HG03432 (cell line): ENCODE data around the gene TMPRSS7.
A peak's percentile ranks its signal among the peaks of the same experiment; 100 is the strongest.
"Not testable (repeated sequence)": the region's sequence is repeated elsewhere in the genome, so short reads cannot be mapped to it uniquely, and the experiment has no call there.

Source experiments
- ATAC-seq: cut with Tn5 transposase; IDR thresholded peaks from one replicate; pipeline ENCODE4 v1.9.1; 2021; ENCODE audit warnings: mild to moderate bottlenecking, moderate library complexity; ENCODE audit not compliant: unreplicated experiment

Gene TMPRSS7

GRCh38 chr3:112053229-112053628 lies 18.7 kb downstream of the TMPRSS7 start:
- no peak for ATAC-seq

- ATAC-seq = no peak
Measured at GRCh38 chr3:112056451-112056929, 22.0 kb downstream of the TMPRSS7 start.

- ATAC-seq = no peak
Measured at GRCh38 chr3:112059497-112059896, 25.0 kb downstream of the TMPRSS7 start.

GRCh38 chr3:112061152-112061551 lies 26.6 kb downstream of the TMPRSS7 start:
- ATAC-seq = no peak

GRCh38 chr3:112072387-112073060 lies 38.0 kb downstream of the TMPRSS7 start:
- ATAC-seq = not testable (repeated sequence)

GRCh38 chr3:112074006-112074405 lies 39.5 kb downstream of the TMPRSS7 start:
- ATAC-seq = no peak

GRCh38 chr3:112074616-112075497 lies 40.3 kb downstream of the TMPRSS7 start:
- peak; percentile 94 for ATAC-seq

- no peak for ATAC-seq
Measured at GRCh38 chr3:112078125-112079083, 43.9 kb downstream of the TMPRSS7 start.

GRCh38 chr3:112083239-112083638 lies 48.7 kb downstream of the TMPRSS7 start:
- ATAC-seq = no peak

- no peak for ATAC-seq
Measured at GRCh38 chr3:112084980-112085705, 50.6 kb downstream of the TMPRSS7 start.

- ATAC-seq = peak; percentile 2
Measured at GRCh38 chr3:112085735-112086075, 51.2 kb downstream of the TMPRSS7 start.

GRCh38 chr3:112086076-112086854 lies 51.7 kb downstream of the TMPRSS7 start, which contains the start of gene C3orf52:
TSS of gene C3orf52 (plus strand) at chr3:112086389. CDS start at chr3:112086408, 19 bp downstream.
- peak; percentile 94 for ATAC-seq

- no peak for ATAC-seq
Measured at GRCh38 chr3:112086875-112087524, 52.5 kb downstream of the TMPRSS7 start.

- no peak for ATAC-seq
Measured at GRCh38 chr3:112087746-112088145, 53.2 kb downstream of the TMPRSS7 start.

- ATAC-seq = no peak
Measured at GRCh38 chr3:112088944-112089343, 54.4 kb downstream of the TMPRSS7 start.

GRCh38 chr3:112089956-112090886 lies 55.7 kb downstream of the TMPRSS7 start:
- ATAC-seq = no peak

- no peak for ATAC-seq
Measured at GRCh38 chr3:112090887-112091586, 56.5 kb downstream of the TMPRSS7 start.
